ENCODE results near the gene GSTT2B. TPM values are rescaled to one million over a fixed set of nuclear protein-coding genes. Genes with fewer than 3 reads are reported as not detected.
"Not testable (repeated sequence)": the region's sequence is repeated elsewhere in the genome, so short reads cannot be mapped to it uniquely, and the experiment has no call there.

GSTT2B gene
- polyA plus RNA-seq, 3 donors: 0.25 to 0.72 TPM; not detected in 1

DNA sequence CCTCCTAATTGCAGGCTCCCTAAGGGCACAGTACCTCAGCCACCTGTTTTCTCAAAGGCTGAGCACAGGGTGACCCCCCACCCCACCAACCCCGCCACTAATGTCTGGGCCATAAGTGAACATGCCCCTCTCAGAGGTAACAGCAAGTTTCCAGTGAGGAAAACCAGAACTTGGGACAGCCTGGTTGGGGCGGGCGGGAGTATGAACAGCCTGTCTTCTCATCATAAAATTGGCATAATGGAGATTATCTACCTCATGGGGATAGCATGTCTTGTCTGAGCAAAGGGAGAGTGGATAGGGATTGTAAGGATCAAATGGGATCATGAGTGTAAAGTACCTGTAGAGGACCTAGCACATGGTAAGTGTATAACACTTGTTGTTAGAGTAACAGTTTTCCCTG lies 10.9 kb upstream of the GSTT2B start:
- H3K4me3 Mint-ChIP-seq; H3K27me3 ChIP-seq (ENCODE audit: control insufficient read depth in 2 of 2, insufficient read depth in 2 of 2, low read length in 2 of 2); H3K9me3 ChIP-seq (replicated peaks in 1 of 2; ENCODE audit: control insufficient read depth in 1 of 2, insufficient read depth in 1 of 2, low read length in 2 of 2); H3K4me1 ChIP-seq (ENCODE audit: control insufficient read depth in 1 of 2, insufficient read depth in 2 of 2, low read length in 2 of 2); H3K4me2 ChIP-seq (replicated peaks; ENCODE audit: extremely low read depth, low read length, poor library complexity, severe bottlenecking); H3K9me3 Mint-ChIP-seq; H3K27ac ChIP-seq (ENCODE audit: low read depth in 1 of 2, low read length in 2 of 2); H3K9ac ChIP-seq (ENCODE audit: insufficient read depth, low read length, poor library complexity, severe bottlenecking); H3K4me1 Mint-ChIP-seq; H3K27me3 Mint-ChIP-seq (ENCODE audit: low read depth in 3 of 3); H2AFZ ChIP-seq (ENCODE audit: insufficient read depth, low read depth, low read length, poor library complexity, severe bottlenecking); DNase-seq; H3K4me3 ChIP-seq (replicated peaks in 1 of 3; ENCODE audit: low read depth in 2 of 3, low read length in 3 of 3): not testable (repeated sequence)
- peaks cover 18% of the 10 kb centered on the region for H3K79me2 ChIP-seq (ENCODE audit: insufficient read depth, low read length)
- 100% methylated on average over 1 of the region's 3 CpGs for WGBS (ENCODE audit: insufficient coverage)
- Mint-ChIP-seq H3K36me3 (peaks cover 28 to 31% of the 10 kb centered on the region in 2 donors), H3K27ac (peak overlapping the region in 3 of 7 donors; percentile 11 to 50 (median 48))
- H3K36me3 ChIP-seq (replicated peaks in 1 of 2; ENCODE audit: control insufficient read depth in 1 of 2, insufficient read depth in 2 of 2, low read length in 2 of 2): peaks cover 25 to 31% of the 10 kb centered on the region in 2 donors
- H4K20me1 ChIP-seq (ENCODE audit: insufficient read depth, low read length): peaks cover 30% of the 10 kb centered on the region
- intact Hi-C loops (cut with micrococcal nuclease): loop anchor here in 1 of 2 donors (5.0 kb wide), 2 partner anchors 45 to 60 kb away; no protein-coding TSS in a partner anchor

GRCh38 chr22:23970816-23971486 lies 10.0 kb upstream of the GSTT2B start:
- no peaks in the 10 kb centered on the region for H3K4me1 Mint-ChIP-seq
- no peak overlapping the region for H3K27ac ChIP-seq (ENCODE audit: low read depth in 1 of 2, low read length in 2 of 2)
- H3K27me3 ChIP-seq (ENCODE audit: control insufficient read depth in 2 of 2, insufficient read depth in 2 of 2, low read length in 2 of 2): no peaks in the 10 kb centered on the region
- no peak overlapping the region for H3K9ac ChIP-seq (ENCODE audit: insufficient read depth, low read length, poor library complexity, severe bottlenecking)
- peaks cover 18% of the 10 kb centered on the region for H3K79me2 ChIP-seq (ENCODE audit: insufficient read depth, low read length)
- no peaks in the 10 kb centered on the region for H3K4me1 ChIP-seq (ENCODE audit: control insufficient read depth in 1 of 2, insufficient read depth in 2 of 2, low read length in 2 of 2)
- no peak for DNase-seq
- no peak overlapping the region for H2AFZ ChIP-seq (ENCODE audit: insufficient read depth, low read depth, low read length, poor library complexity, severe bottlenecking)
- no peak overlapping the region for H3K4me3 Mint-ChIP-seq
- H3K36me3 ChIP-seq (replicated peaks in 1 of 2; ENCODE audit: control insufficient read depth in 1 of 2, insufficient read depth in 2 of 2, low read length in 2 of 2): peaks cover 25 to 31% of the 10 kb centered on the region in 2 donors
- peak overlapping the region in 3 of 7 donors; percentile 7 to 48 (median 37) for H3K27ac Mint-ChIP-seq
- WGBS (ENCODE audit: insufficient coverage): 100% methylated on average over 1 of the region's 6 CpGs
- H3K4me2 ChIP-seq (replicated peaks; ENCODE audit: extremely low read depth, low read length, poor library complexity, severe bottlenecking): no peak overlapping the region
- peaks cover 0 to 4% of the 10 kb centered on the region in 2 donors for H3K9me3 ChIP-seq (replicated peaks in 1 of 2; ENCODE audit: control insufficient read depth in 1 of 2, insufficient read depth in 1 of 2, low read length in 2 of 2)
- intact Hi-C loops (cut with micrococcal nuclease): loop anchor here in 1 of 2 donors (5.0 kb wide), 2 partner anchors 44 to 59 kb away; no protein-coding TSS in a partner anchor
- no peak overlapping the region for H3K4me3 ChIP-seq (replicated peaks in 1 of 3; ENCODE audit: low read depth in 2 of 3, low read length in 3 of 3)
- peaks cover 28 to 31% of the 10 kb centered on the region in 2 donors for H3K36me3 Mint-ChIP-seq
- TF ChIP-seq CTCF (IDR thresholded peaks at IDR 0.05): no peak
- no peaks in the 10 kb centered on the region for H3K27me3 Mint-ChIP-seq (ENCODE audit: low read depth in 3 of 3)
- H3K9me3 Mint-ChIP-seq: peaks cover 0 to 3% (median 0%) of the 10 kb centered on the region in 7 donors
- peaks cover 30% of the 10 kb centered on the region for H4K20me1 ChIP-seq (ENCODE audit: insufficient read depth, low read length)

Measured in CD14-positive monocyte (primary cell).